ENCODE measurements around the gene ACBD6. TPM values are rescaled to one million over a fixed set of nuclear protein-coding genes. Genes with fewer than 3 reads are reported as not detected.

ACBD6 gene
- total RNA-seq, 1 experiment from 2014 or later: 63.7 TPM

- H3K36me3 ChIP-seq (ENCODE audit: insufficient read depth, low read length, poor library complexity, severe bottlenecking): no peaks in the 10 kb centered on the region
- H3K9me3 ChIP-seq (ENCODE audit: low read depth, low read length, poor library complexity, severe bottlenecking): no peaks in the 10 kb centered on the region
- H3K4me3 ChIP-seq (ENCODE audit: low read depth, low read length, poor library complexity, severe bottlenecking): no peak overlapping the region
- TF ChIP-seq CTCF (conservative IDR thresholded peaks at IDR 0.05; ENCODE audit: low read depth, low read length): no peak
- TF ChIP-seq EZH2 (IDR thresholded peaks at IDR 0.05; ENCODE audit: borderline replicate concordance, low read depth, low read length, poor library complexity, severe bottlenecking): no peak
- no peak overlapping the region for H3K27ac ChIP-seq (ENCODE audit: low read depth, low read length, poor library complexity, severe bottlenecking)
- no peaks in the 10 kb centered on the region for H3K4me1 ChIP-seq (ENCODE audit: insufficient read depth, low read length, poor library complexity, severe bottlenecking)
- intact Hi-C loops (cut with micrococcal nuclease; ENCODE audit: unreplicated experiment): no loop called here
- no peaks in the 10 kb centered on the region for H3K27me3 ChIP-seq (replicated peaks; ENCODE audit: insufficient read depth, low read depth, low read length, poor library complexity)
- DNase-seq (ENCODE audit: low spot score): no peak
- ChIA-PET CTCF (no interaction called here), POLR2A (ENCODE audit: low non-redundant PET) (no interaction called here)
- BruUV-seq (replicated peaks): no TSS peak
Observed at GRCh38 chr1:180311011-180311730, 191.2 kb downstream of the ACBD6 start.

GRCh38 chr1:180310095-180310494 is 192.3 kb downstream of the ACBD6 start:
- no TSS peak for BruUV-seq (replicated peaks)
- H3K27me3 ChIP-seq (replicated peaks; ENCODE audit: insufficient read depth, low read depth, low read length, poor library complexity): no peaks in the 10 kb centered on the region
- intact Hi-C loops (cut with micrococcal nuclease; ENCODE audit: unreplicated experiment): no loop called here
- H3K36me3 ChIP-seq (ENCODE audit: insufficient read depth, low read length, poor library complexity, severe bottlenecking): no peaks in the 10 kb centered on the region
- DNase-seq (ENCODE audit: low spot score): no peak
- no peaks in the 10 kb centered on the region for H3K4me1 ChIP-seq (ENCODE audit: insufficient read depth, low read length, poor library complexity, severe bottlenecking)
- H3K4me3 ChIP-seq (ENCODE audit: low read depth, low read length, poor library complexity, severe bottlenecking): no peak overlapping the region
- ChIA-PET POLR2A (ENCODE audit: low non-redundant PET) (no interaction called here), CTCF (interaction anchor here (0.6 kb wide), 1 partner anchor 8 kb away, joined by 3 read pairs; no protein-coding TSS in a partner anchor)
- H3K27ac ChIP-seq (ENCODE audit: low read depth, low read length, poor library complexity, severe bottlenecking): no peak overlapping the region
- no peaks in the 10 kb centered on the region for H3K9me3 ChIP-seq (ENCODE audit: low read depth, low read length, poor library complexity, severe bottlenecking)
- no peak for TF ChIP-seq EZH2 (IDR thresholded peaks at IDR 0.05; ENCODE audit: borderline replicate concordance, low read depth, low read length, poor library complexity, severe bottlenecking)
- TF ChIP-seq CTCF (conservative IDR thresholded peaks at IDR 0.05; ENCODE audit: low read depth, low read length): no peak

- no TSS peak for BruUV-seq (replicated peaks)
- POLR2A ChIA-PET (ENCODE audit: low non-redundant PET): interaction anchor here (0.6 kb wide), 1 partner anchor 1134 kb away, joined by 3 read pairs; no protein-coding TSS in a partner anchor
Observed at GRCh38 chr1:180309338-180309737, 193.0 kb downstream of the ACBD6 start.

More at GRCh38 chr1:180309338-180309737, 193.0 kb downstream of the ACBD6 start:
- Histone ChIP-seq H3K36me3 (ENCODE audit: insufficient read depth, low read length, poor library complexity, severe bottlenecking) (no peaks in the 10 kb centered on the region), H3K9me3 (ENCODE audit: low read depth, low read length, poor library complexity, severe bottlenecking) (no peaks in the 10 kb centered on the region), H3K27me3 (replicated peaks; ENCODE audit: insufficient read depth, low read depth, low read length, poor library complexity) (no peaks in the 10 kb centered on the region), H3K4me3 (ENCODE audit: low read depth, low read length, poor library complexity, severe bottlenecking) (no peak overlapping the region), H3K4me1 (ENCODE audit: insufficient read depth, low read length, poor library complexity, severe bottlenecking) (no peaks in the 10 kb centered on the region), H3K27ac (ENCODE audit: low read depth, low read length, poor library complexity, severe bottlenecking) (no peak overlapping the region)
- CTCF ChIA-PET: no interaction called here
- TF ChIP-seq CTCF (conservative IDR thresholded peaks at IDR 0.05; ENCODE audit: low read depth, low read length) (no peak), EZH2 (IDR thresholded peaks at IDR 0.05; ENCODE audit: borderline replicate concordance, low read depth, low read length, poor library complexity, severe bottlenecking) (no peak)
- intact Hi-C loops (cut with micrococcal nuclease; ENCODE audit: unreplicated experiment): no loop called here
- peak; percentile 14 for DNase-seq (ENCODE audit: low spot score)
